Smooth muscle cell (in vitro differentiated cells): Measurements from ENCODE around the gene RGS2. TPM values are rescaled to one million over a fixed set of nuclear protein-coding genes. Genes with fewer than 3 reads are reported as not detected.
A peak's percentile ranks its signal among the peaks of the same experiment; 100 is the strongest.

ENCODE experiments used
- DNase-seq: peaks from one replicate; lab custom pipeline; 2025; ENCODE audit not compliant: unreplicated experiment; lab: John Stamatoyannopoulos, UW
- H2AFZ ChIP-seq: fragments of 200-600 bp; sonication (generic); 2 replicates; pipeline ENCODE4 v1.6.0; 2016; ENCODE audit warnings: antibody characterized with exemption, low read depth, mild to moderate bottlenecking
- H3F3A ChIP-seq: fragments of 200-600 bp; sonication (generic); 2 replicates; pipeline ENCODE4 v1.6.0; 2017; ENCODE audit warnings: antibody characterized with exemption, low read depth
- H3K27ac ChIP-seq: fragments of 200-600 bp; sonication (generic); 2 replicates; pipeline ENCODE4 v1.5.1; 2016; ENCODE audit warnings: low read depth, mild to moderate bottlenecking
- H3K27me3 ChIP-seq: fragments of 200-600 bp; sonication (generic); 2 replicates; pipeline ENCODE4 v1.6.1; 2016; ENCODE audit warnings: low read depth, mild to moderate bottlenecking
- H3K36me3 ChIP-seq: fragments of 200-600 bp; sonication (generic); 2 replicates; pipeline ENCODE4 v1.5.1; 2016; ENCODE audit warnings: low read depth
- H3K4me1 ChIP-seq: fragments of 200-600 bp; sonication (generic); 2 replicates; pipeline ENCODE4 v1.5.1; 2016; ENCODE audit warnings: low read depth
- H3K4me2 ChIP-seq: fragments of 200-600 bp; sonication (generic); 2 replicates; pipeline ENCODE4 v1.6.0; 2016; ENCODE audit warnings: mild to moderate bottlenecking
- H3K4me3 ChIP-seq: fragments of 200-600 bp; sonication (generic); 2 replicates; pipeline ENCODE4 v1.5.1; 2016; ENCODE audit warnings: mild to moderate bottlenecking
- H3K79me2 ChIP-seq: fragments of 200-600 bp; sonication (generic); 2 replicates; pipeline ENCODE4 v1.6.0; 2016; ENCODE audit warnings: low read depth, mild to moderate bottlenecking
- H3K9ac ChIP-seq: fragments of 200-600 bp; sonication (generic); 2 replicates; pipeline ENCODE4 v1.6.0; 2016; ENCODE audit warnings: low read depth
- H3K9me3 ChIP-seq: fragments of 200-600 bp; sonication (generic); replicated peaks from 2 replicates; pipeline ENCODE4 v1.5.1; 2016; ENCODE audit warnings: low read depth
- H4K20me1 ChIP-seq: fragments of 200-600 bp; sonication (generic); 2 replicates; pipeline ENCODE4 v1.6.0; 2016; ENCODE audit warnings: low read depth
- CTCF ChIP-seq: fragments of 200-600 bp; sonication (generic); IDR thresholded peaks from 2 replicates; pipeline ENCODE4 v1.5.1; 2017; ENCODE audit warnings: borderline replicate concordance, mild to moderate bottlenecking, antibody characterized with exemption; ENCODE audit not compliant: insufficient read depth, poor library complexity, severe bottlenecking
- WGBS: methylation state at CpG from one replicate; pipeline ENCODE4 v1.1.7; 2016; ENCODE audit warnings: low lambda C conversion rate; 5-methylcytosine and 5-hydroxymethylcytosine counted together
- polyA plus RNA-seq: library from polyadenylated mRNA; unstranded; fragments of >200 nt; fragmentation: Nextera tagmentation; extraction: Ambion mirVana; gene quantifications from 2 replicates; pipeline ENCODE4 v1.2.1, GENCODE V29; 2016
- total RNA-seq: library from RNA; depleted of rRNA; stranded (reverse); fragments of >200 nt; gene quantifications from 2 replicates; pipeline ENCODE4 v1.2.3, GENCODE V29; 2014

The RGS2 gene
- total and polyA plus RNA-seq, 2 experiments from 2014 or later, result 122 to 153 TPM

GRCh38 chr1:192831706-192832355 lies 23.0 kb downstream of the RGS2 start:
- Histone ChIP-seq H3K36me3 (no peaks in the 10 kb centered on the region), H3K9ac (no peak overlapping the region), H3K9me3 (no peaks in the 10 kb centered on the region), H3F3A (no peaks in the 10 kb centered on the region), H4K20me1 (no peaks in the 10 kb centered on the region), H3K4me1 (no peaks in the 10 kb centered on the region), H2AFZ (no peak overlapping the region), H3K79me2 (no peaks in the 10 kb centered on the region), H3K4me3 (no peak overlapping the region), H3K4me2 (no peak overlapping the region), H3K27me3 (no peaks in the 10 kb centered on the region), H3K27ac (peak overlapping the region; percentile 32)
- DNase-seq, result no peak
- TF ChIP-seq CTCF, result no peak
- 74% methylated on average over 5 of the region's 5 CpGs for WGBS

- no peaks in the 10 kb centered on the region for H4K20me1 ChIP-seq
- no peaks in the 10 kb centered on the region for H3K9me3 ChIP-seq
- H3F3A ChIP-seq, result no peaks in the 10 kb centered on the region
- H3K4me1 ChIP-seq, result no peaks in the 10 kb centered on the region
- H3K36me3 ChIP-seq, result no peaks in the 10 kb centered on the region
- no peak overlapping the region for H3K9ac ChIP-seq
- no peaks in the 10 kb centered on the region for H3K27me3 ChIP-seq
- H3K4me3 ChIP-seq, result no peak overlapping the region
- H3K27ac ChIP-seq, result peak overlapping the region; percentile 32
- no peak overlapping the region for H2AFZ ChIP-seq
- no peak for DNase-seq
- H3K79me2 ChIP-seq, result no peaks in the 10 kb centered on the region
- no peak overlapping the region for H3K4me2 ChIP-seq
- no peak for TF ChIP-seq CTCF
Measured at GRCh38 chr1:192832492-192832891, 23.7 kb downstream of the RGS2 start.

- Histone ChIP-seq H2AFZ (peak overlapping the region; percentile 74), H3K27ac (peak overlapping the region; percentile 74)
- WGBS, result 79% methylated on average over 3 of the region's 3 CpGs
Measured at GRCh38 chr1:192835116-192835515, 26.3 kb downstream of the RGS2 start.

More at GRCh38 chr1:192835116-192835515, 26.3 kb downstream of the RGS2 start:
- no peak overlapping the region for H3K4me3 ChIP-seq
- no peaks in the 10 kb centered on the region for H3K27me3 ChIP-seq
- peak overlapping the region; percentile 37 for H3K4me2 ChIP-seq
- H3K9ac ChIP-seq, result peak overlapping the region; percentile 16
- no peaks in the 10 kb centered on the region for H3K36me3 ChIP-seq
- no peak for TF ChIP-seq CTCF
- H3F3A ChIP-seq, result no peaks in the 10 kb centered on the region
- H4K20me1 ChIP-seq, result no peaks in the 10 kb centered on the region
- DNase-seq, result no peak
- H3K4me1 ChIP-seq, result no peaks in the 10 kb centered on the region
- no peaks in the 10 kb centered on the region for H3K79me2 ChIP-seq
- H3K9me3 ChIP-seq, result no peaks in the 10 kb centered on the region
